Sigmoid colon (tissue), 4 donors: ENCODE measurements around the gene GPC4.

Experiments used
- EP300 ChIP-seq, 4 donors: sonication (generic); formaldehyde crosslinking; IDR thresholded peaks; one replicate each; pipeline ENCODE4 v1.6.1; 2017; ENCODE audit warnings: antibody characterized with exemption in 4 of 4
- POLR2A ChIP-seq, 2 donors: fragments of 450-650 bp; IDR thresholded peaks; one replicate each; pipeline ENCODE4 v1.6.1; 2016; ENCODE audit warnings: antibody characterized with exemption in 2 of 2, mild to moderate bottlenecking in 2 of 2, moderate library complexity in 2 of 2
- POLR2AphosphoS5 ChIP-seq, 4 donors: sonication (generic); formaldehyde crosslinking; IDR thresholded peaks; one replicate each; pipeline ENCODE4 v1.6.1; 2017; ENCODE audit warnings: antibody characterized with exemption in 4 of 4
- TF ChIP-seq, protein P1 (sequence below), 4 experiments: fragments of 450-650 bp in 3 of 4; fragments of 200-600 bp in 1 of 4; IDR thresholded peaks; one replicate each; pipeline ENCODE4 v1.5.1; 2016 to 2019; ENCODE audit warnings: antibody characterized with exemption in 4 of 4, mild to moderate bottlenecking in 3 of 4, moderate library complexity in 2 of 4

DNA sequence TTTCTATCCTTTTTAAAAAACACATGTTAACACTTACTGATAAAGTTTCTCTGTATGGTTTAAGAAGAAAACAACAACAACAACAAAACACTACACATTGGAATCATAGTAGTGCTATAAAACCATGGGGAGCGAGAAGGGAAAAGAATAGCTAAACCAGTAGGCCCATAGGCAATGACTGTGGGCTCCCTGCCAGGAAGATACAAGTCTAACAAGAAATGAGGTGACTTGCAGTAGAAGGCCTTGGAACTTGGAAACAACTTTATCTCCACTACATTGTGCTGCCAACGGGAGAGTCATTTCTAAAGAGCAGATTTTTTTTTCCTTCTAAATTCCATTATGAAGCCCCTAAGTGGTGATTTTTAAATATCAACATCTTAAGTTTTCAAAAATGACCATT is 78.0 kb downstream of the GPC4 start:
- TF ChIP-seq, protein P1, sequence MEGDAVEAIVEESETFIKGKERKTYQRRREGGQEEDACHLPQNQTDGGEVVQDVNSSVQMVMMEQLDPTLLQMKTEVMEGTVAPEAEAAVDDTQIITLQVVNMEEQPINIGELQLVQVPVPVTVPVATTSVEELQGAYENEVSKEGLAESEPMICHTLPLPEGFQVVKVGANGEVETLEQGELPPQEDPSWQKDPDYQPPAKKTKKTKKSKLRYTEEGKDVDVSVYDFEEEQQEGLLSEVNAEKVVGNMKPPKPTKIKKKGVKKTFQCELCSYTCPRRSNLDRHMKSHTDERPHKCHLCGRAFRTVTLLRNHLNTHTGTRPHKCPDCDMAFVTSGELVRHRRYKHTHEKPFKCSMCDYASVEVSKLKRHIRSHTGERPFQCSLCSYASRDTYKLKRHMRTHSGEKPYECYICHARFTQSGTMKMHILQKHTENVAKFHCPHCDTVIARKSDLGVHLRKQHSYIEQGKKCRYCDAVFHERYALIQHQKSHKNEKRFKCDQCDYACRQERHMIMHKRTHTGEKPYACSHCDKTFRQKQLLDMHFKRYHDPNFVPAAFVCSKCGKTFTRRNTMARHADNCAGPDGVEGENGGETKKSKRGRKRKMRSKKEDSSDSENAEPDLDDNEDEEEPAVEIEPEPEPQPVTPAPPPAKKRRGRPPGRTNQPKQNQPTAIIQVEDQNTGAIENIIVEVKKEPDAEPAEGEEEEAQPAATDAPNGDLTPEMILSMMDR (IDR thresholded peaks at IDR 0.05) = no peak
- TF ChIP-seq POLR2AphosphoS5 (IDR thresholded peaks at IDR 0.05) = no peak
- no peak for TF ChIP-seq EP300 (IDR thresholded peaks at IDR 0.05)
- TF ChIP-seq POLR2A (IDR thresholded peaks at IDR 0.05) = no peak
